Metanephros (tissue), 1 donor: ENCODE measurements around the gene TMCO4. TPM values are rescaled to one million over a fixed set of nuclear protein-coding genes. Genes with fewer than 3 reads are reported as not detected.

Experiments
- total RNA-seq: library from RNA; depleted of rRNA; stranded (reverse); fragments of >200 nt; gene quantifications from one replicate; pipeline ENCODE4 v1.2.3, GENCODE V29; 2014

Gene TMCO4
- total RNA-seq, result 23.2 TPM

GRCh38 chr1:19799230-19800075 lies at the start of gene TMCO4:
TMCO4 (minus strand) TSS chr1:19799916; CDS start chr1:19780758, 19,158 bp downstream.

DNA sequence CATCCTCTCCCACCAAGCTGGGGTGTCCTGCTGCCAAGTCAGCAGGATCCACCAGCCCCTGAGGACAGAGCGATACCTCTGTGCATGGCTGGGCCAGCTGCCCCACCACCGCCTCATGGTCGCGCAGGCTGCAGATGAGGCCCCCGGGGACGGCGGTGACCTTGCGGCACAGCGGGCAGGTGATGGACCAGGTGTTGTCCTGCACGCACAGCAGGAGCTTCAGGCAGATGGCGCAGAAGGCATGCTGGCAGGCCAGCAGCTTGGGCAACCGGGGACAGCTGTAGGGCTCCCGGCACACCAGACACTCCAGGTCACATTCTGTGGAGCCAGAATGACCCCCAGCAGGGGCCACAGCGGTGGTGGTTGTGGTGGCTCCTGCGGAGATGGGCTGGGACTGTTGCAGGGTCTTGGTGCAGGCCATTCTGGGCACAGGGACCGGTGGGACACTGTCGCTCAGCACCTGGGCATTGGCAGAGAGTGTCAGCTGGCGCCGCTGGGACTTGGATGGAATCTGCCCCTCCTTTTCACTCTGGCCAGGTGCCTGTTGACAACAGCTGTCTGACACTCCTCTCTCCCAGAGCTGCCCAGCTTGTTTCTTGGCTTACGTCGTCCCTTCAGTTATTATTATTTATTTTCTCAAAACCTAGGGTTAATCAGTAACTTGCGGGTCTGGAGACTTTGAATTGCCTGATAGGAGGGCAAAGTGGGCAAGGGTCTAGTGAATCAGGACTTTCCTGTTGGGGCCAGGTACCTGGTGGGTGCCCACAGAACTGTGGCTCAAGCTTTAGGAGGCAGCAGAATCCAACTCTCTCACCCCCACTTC lies 15.2 kb upstream of the TMCO4 start, which contains the start of gene RNF186:
Gene RNF186, minus strand, starts transcription at position 603 of the 823 bp plus-strand sequence. Its CDS starts 182 bp downstream, at position 421.

GRCh38 chr1:19664453-19665185 lies 135.1 kb downstream of the TMCO4 start, which contains the start of gene HTR6:
HTR6 (plus strand) TSS chr1:19664875; CDS start chr1:19665754, 879 bp downstream.

DNA sequence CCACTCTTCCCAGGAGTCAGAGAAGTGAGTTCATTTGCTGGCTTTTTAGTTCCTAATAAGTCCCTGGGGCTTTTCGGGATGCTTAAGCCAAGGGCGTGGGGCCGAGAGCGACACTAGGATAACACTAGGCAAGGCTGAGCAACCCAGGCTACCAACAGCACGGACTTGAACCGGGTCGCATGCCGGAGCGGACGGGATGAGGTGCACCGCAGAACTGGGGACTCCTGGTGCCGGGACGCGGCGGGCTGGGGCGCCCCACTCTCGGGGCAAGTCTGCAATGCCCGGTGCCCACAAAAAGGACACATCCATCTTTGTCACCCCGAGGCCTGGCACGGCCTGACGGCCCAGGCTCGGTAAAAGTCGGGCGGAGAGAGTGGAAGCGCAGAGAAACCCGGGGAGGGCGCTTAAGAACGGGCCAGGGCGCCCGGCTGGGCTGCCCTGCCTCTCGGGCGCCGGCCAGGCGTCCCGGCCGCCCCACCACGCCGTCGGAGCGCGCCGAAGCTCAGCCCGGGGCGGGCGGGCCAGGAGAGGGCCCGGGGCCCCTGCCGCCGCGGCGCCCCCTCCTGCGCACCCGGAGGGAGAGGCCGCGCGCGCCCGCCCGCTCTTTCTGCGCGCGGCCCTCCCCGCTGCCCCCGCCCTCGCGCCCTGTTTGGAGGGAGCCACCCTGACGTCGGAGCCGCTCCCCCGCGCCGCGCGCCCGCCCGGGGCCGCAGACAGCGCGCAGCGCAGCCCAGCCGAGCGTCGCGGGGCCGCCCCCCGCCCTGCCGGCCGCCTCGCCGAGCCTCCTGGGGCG lies 155.9 kb downstream of the TMCO4 start, which contains the start of gene NBL1:
Gene NBL1, plus strand, starts transcription at position 710 of the 793 bp plus-strand sequence. CDS start 10,720 bp downstream, outside the sequence.

Other genes with a start within 250 kb of the TMCO4 start
- gene NBL1, start 155.6 kb downstream of the TMCO4 start, total RNA-seq, result 22.0 TPM
- 0.47 TPM for gene HTR6, start 135.0 kb downstream of the TMCO4 start, total RNA-seq
- gene RNF186, start 15.4 kb upstream of the TMCO4 start, total RNA-seq, result 0.18 TPM
- gene OTUD3, start 82.5 kb upstream of the TMCO4 start, total RNA-seq, result 9.5 TPM
- not detected for gene PLA2G2E, start 123.7 kb upstream of the TMCO4 start, total RNA-seq
- not detected for gene PLA2G2A, start 179.7 kb upstream of the TMCO4 start, total RNA-seq